ENCODE data around the gene MTIF2. TPM values are rescaled to one million over a fixed set of nuclear protein-coding genes. Genes with fewer than 3 reads are reported as not detected.

The MTIF2 gene
- polyA plus RNA-seq, 3 donors = 8.1 to 12.5 (median 11.7) TPM

DNA sequence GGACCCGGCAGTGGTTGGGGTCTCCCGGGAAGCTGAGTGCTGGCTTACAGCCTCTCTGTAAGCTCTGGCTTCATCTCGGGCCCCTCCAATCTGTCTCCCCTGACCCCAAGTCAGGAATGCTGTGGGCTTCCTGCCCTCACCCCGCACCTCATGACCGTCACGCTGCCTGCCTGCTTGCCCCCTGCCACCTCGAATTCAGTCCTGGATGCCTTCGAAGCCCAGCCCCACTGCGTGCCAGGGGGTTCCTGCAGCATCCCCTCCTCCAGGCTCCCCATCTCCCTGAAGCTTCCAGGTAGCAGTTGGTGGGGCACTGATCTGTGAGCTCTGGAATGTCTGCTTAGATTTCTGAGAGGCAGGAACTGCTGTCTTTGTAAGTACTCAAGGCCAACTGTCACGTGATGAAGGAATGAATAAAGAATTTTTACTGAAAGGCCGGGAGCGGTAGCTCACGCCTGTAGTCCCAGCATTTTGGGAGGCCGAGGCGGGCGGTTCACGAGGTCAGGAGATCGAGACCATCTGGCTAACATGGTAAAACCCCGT is 43.5 kb downstream of the MTIF2 start:
- H3K9ac ChIP-seq (ENCODE audit: insufficient read depth, low read length, poor library complexity, severe bottlenecking) = no peak overlapping the region
- no peak overlapping the region for H3K4me2 ChIP-seq (replicated peaks; ENCODE audit: extremely low read depth, low read length, poor library complexity, severe bottlenecking)
- H3K79me2 ChIP-seq (ENCODE audit: insufficient read depth, low read length) = peaks cover 13% of the 10 kb centered on the region
- H3K4me3 ChIP-seq (replicated peaks in 1 of 3; ENCODE audit: low read depth in 2 of 3, low read length in 3 of 3) = no peak overlapping the region
- no peaks in the 10 kb centered on the region for H3K27me3 ChIP-seq (ENCODE audit: control insufficient read depth in 2 of 2, insufficient read depth in 2 of 2, low read length in 2 of 2)
- no peaks in the 10 kb centered on the region for H3K36me3 ChIP-seq (replicated peaks in 1 of 2; ENCODE audit: control insufficient read depth in 1 of 2, insufficient read depth in 2 of 2, low read length in 2 of 2)
- H3K27ac Mint-ChIP-seq = peak overlapping the region in 1 of 7 donors; percentile 27
- 98% methylated on average over 17 of the region's 19 CpGs for WGBS (ENCODE audit: insufficient coverage)
- no peaks in the 10 kb centered on the region for H3K36me3 Mint-ChIP-seq
- intact Hi-C loops (cut with micrococcal nuclease) = no loop called here
- H4K20me1 ChIP-seq (ENCODE audit: insufficient read depth, low read length) = no peaks in the 10 kb centered on the region
- H3K9me3 ChIP-seq (replicated peaks in 1 of 2; ENCODE audit: control insufficient read depth in 1 of 2, insufficient read depth in 1 of 2, low read length in 2 of 2) = no peaks in the 10 kb centered on the region
- H3K4me1 Mint-ChIP-seq = peaks cover 23% of the 10 kb centered on the region
- no peak overlapping the region for H2AFZ ChIP-seq (ENCODE audit: insufficient read depth, low read depth, low read length, poor library complexity, severe bottlenecking)
- H3K27me3 Mint-ChIP-seq (ENCODE audit: low read depth in 3 of 3) = no peaks in the 10 kb centered on the region
- DNase-seq = no peak
- TF ChIP-seq, protein P1, sequence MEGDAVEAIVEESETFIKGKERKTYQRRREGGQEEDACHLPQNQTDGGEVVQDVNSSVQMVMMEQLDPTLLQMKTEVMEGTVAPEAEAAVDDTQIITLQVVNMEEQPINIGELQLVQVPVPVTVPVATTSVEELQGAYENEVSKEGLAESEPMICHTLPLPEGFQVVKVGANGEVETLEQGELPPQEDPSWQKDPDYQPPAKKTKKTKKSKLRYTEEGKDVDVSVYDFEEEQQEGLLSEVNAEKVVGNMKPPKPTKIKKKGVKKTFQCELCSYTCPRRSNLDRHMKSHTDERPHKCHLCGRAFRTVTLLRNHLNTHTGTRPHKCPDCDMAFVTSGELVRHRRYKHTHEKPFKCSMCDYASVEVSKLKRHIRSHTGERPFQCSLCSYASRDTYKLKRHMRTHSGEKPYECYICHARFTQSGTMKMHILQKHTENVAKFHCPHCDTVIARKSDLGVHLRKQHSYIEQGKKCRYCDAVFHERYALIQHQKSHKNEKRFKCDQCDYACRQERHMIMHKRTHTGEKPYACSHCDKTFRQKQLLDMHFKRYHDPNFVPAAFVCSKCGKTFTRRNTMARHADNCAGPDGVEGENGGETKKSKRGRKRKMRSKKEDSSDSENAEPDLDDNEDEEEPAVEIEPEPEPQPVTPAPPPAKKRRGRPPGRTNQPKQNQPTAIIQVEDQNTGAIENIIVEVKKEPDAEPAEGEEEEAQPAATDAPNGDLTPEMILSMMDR (IDR thresholded peaks at IDR 0.05) = no peak
- no peak overlapping the region for H3K4me3 Mint-ChIP-seq
- peaks cover 23 to 24% of the 10 kb centered on the region in 2 donors for H3K4me1 ChIP-seq (ENCODE audit: control insufficient read depth in 1 of 2, insufficient read depth in 2 of 2, low read length in 2 of 2)
- H3K27ac ChIP-seq (ENCODE audit: low read depth in 1 of 2, low read length in 2 of 2) = no peak overlapping the region
- peaks cover 0 to 2% (median 0%) of the 10 kb centered on the region in 7 donors for H3K9me3 Mint-ChIP-seq

DNA sequence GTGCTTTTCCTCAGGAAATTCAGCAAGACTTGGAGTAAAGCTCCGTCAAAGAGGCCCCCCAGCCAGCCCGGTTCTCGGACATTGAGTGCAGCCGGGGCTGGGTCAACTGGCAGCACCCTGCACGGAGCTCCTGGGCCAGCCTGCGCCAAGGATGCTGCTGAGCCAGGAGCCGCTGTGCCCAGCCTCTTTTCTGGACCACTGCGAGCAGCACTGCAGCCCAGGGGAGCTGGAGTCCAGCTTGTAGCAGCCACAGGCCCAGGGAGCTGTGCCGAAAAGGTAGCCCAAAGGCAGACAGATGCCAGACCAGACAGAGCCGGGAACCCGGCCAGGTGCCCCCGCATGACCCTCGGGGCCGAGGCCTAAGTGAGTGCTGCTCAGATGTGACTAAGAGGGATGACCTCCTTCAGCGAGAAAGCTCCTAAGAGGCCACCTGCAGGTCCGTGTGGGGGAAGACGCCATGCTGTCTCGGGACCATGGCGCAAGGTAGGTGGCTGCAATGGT is 44.2 kb downstream of the MTIF2 start:
- H4K20me1 ChIP-seq (ENCODE audit: insufficient read depth, low read length) = no peaks in the 10 kb centered on the region
- H3K4me2 ChIP-seq (replicated peaks; ENCODE audit: extremely low read depth, low read length, poor library complexity, severe bottlenecking) = no peak overlapping the region
- intact Hi-C loops (cut with micrococcal nuclease) = no loop called here
- Mint-ChIP-seq H3K36me3 (no peaks in the 10 kb centered on the region), H3K27ac (no peak overlapping the region), H3K4me1 (peaks cover 23% of the 10 kb centered on the region), H3K27me3 (ENCODE audit: low read depth in 3 of 3) (no peaks in the 10 kb centered on the region), H3K4me3 (no peak overlapping the region), H3K9me3 (peaks cover 0 to 2% (median 0%) of the 10 kb centered on the region in 7 donors)
- H2AFZ ChIP-seq (ENCODE audit: insufficient read depth, low read depth, low read length, poor library complexity, severe bottlenecking) = no peak overlapping the region
- TF ChIP-seq, protein P1 (IDR thresholded peaks at IDR 0.05) = no peak
- no peak overlapping the region for H3K9ac ChIP-seq (ENCODE audit: insufficient read depth, low read length, poor library complexity, severe bottlenecking)
- 94% methylated on average over 18 of the region's 19 CpGs for WGBS (ENCODE audit: insufficient coverage)
- DNase-seq = no peak
- H3K27me3 ChIP-seq (ENCODE audit: control insufficient read depth in 2 of 2, insufficient read depth in 2 of 2, low read length in 2 of 2) = no peaks in the 10 kb centered on the region
- H3K4me1 ChIP-seq (ENCODE audit: control insufficient read depth in 1 of 2, insufficient read depth in 2 of 2, low read length in 2 of 2) = peaks cover 23 to 24% of the 10 kb centered on the region in 2 donors
- no peaks in the 10 kb centered on the region for H3K36me3 ChIP-seq (replicated peaks in 1 of 2; ENCODE audit: control insufficient read depth in 1 of 2, insufficient read depth in 2 of 2, low read length in 2 of 2)
- H3K9me3 ChIP-seq (replicated peaks in 1 of 2; ENCODE audit: control insufficient read depth in 1 of 2, insufficient read depth in 1 of 2, low read length in 2 of 2) = no peaks in the 10 kb centered on the region
- H3K27ac ChIP-seq (ENCODE audit: low read depth in 1 of 2, low read length in 2 of 2) = no peak overlapping the region
- H3K4me3 ChIP-seq (replicated peaks in 1 of 3; ENCODE audit: low read depth in 2 of 3, low read length in 3 of 3) = no peak overlapping the region
- H3K79me2 ChIP-seq (ENCODE audit: insufficient read depth, low read length) = peaks cover 7% of the 10 kb centered on the region
